ENCODE data around the gene ADD3.
"Not testable (repeated sequence)": the region's sequence is repeated elsewhere in the genome, so short reads cannot be mapped to it uniquely, and the experiment has no call there.

The ADD3 gene

GRCh38 chr10:110129490-110129889 is 121.7 kb downstream of the ADD3 start:
- no peak for TF ChIP-seq CTCF (conservative IDR thresholded peaks at IDR 0.05; ENCODE audit: control insufficient read depth, insufficient read depth, low read depth, low read length)
- DNase-seq (ENCODE audit: low read depth), result no peak
- H3K4me3 ChIP-seq (ENCODE audit: control insufficient read depth, low read depth, low read length), result no peak overlapping the region

GRCh38 chr10:110134917-110135316 is 127.1 kb downstream of the ADD3 start:
- no peak for DNase-seq (ENCODE audit: low read depth)
- no peak for TF ChIP-seq CTCF (conservative IDR thresholded peaks at IDR 0.05; ENCODE audit: control insufficient read depth, insufficient read depth, low read depth, low read length)
- no peak overlapping the region for H3K4me3 ChIP-seq (ENCODE audit: control insufficient read depth, low read depth, low read length)

GRCh38 chr10:110135836-110136235 is 128.1 kb downstream of the ADD3 start:
- DNase-seq (ENCODE audit: low read depth), result not testable (repeated sequence)

GRCh38 chr10:110137142-110137545 is 129.4 kb downstream of the ADD3 start:
- DNase-seq (ENCODE audit: low read depth), result peak; percentile 82
- no peak overlapping the region for H3K4me3 ChIP-seq (ENCODE audit: control insufficient read depth, low read depth, low read length)
- TF ChIP-seq CTCF (conservative IDR thresholded peaks at IDR 0.05; ENCODE audit: control insufficient read depth, insufficient read depth, low read depth, low read length), result peak; percentile 74

More at GRCh38 chr10:110135836-110136235, 128.1 kb downstream of the ADD3 start:
- H3K4me3 ChIP-seq (ENCODE audit: control insufficient read depth, low read depth, low read length), result not testable (repeated sequence)

GRCh38 chr10:110138197-110138812 is 130.5 kb downstream of the ADD3 start:
- H3K4me3 ChIP-seq (ENCODE audit: control insufficient read depth, low read depth, low read length), result no peak overlapping the region
- peak; percentile 71 for DNase-seq (ENCODE audit: low read depth)
- TF ChIP-seq CTCF (conservative IDR thresholded peaks at IDR 0.05; ENCODE audit: control insufficient read depth, insufficient read depth, low read depth, low read length), result peak; percentile 61

- peak; percentile 30 for DNase-seq (ENCODE audit: low read depth)
- no peak for TF ChIP-seq CTCF (conservative IDR thresholded peaks at IDR 0.05; ENCODE audit: control insufficient read depth, insufficient read depth, low read depth, low read length)
- H3K4me3 ChIP-seq (ENCODE audit: control insufficient read depth, low read depth, low read length), result no peak overlapping the region
Measured at GRCh38 chr10:110141185-110141584, 133.4 kb downstream of the ADD3 start.

GRCh38 chr10:110141871-110142635 is 134.3 kb downstream of the ADD3 start:
- no peak overlapping the region for H3K4me3 ChIP-seq (ENCODE audit: control insufficient read depth, low read depth, low read length)
- DNase-seq (ENCODE audit: low read depth), result no peak
- TF ChIP-seq CTCF (conservative IDR thresholded peaks at IDR 0.05; ENCODE audit: control insufficient read depth, insufficient read depth, low read depth, low read length), result no peak

All from fibroblast of mammary gland (primary cell).